CMK (cell line): Measurements from ENCODE around the gene TRAPPC3L.

ENCODE experiments used
- DNase-seq: peaks from one replicate; pipeline ENCODE4 v3.0.0-alpha.2; 2010; ENCODE audit warnings: low read depth

TRAPPC3L gene

DNA sequence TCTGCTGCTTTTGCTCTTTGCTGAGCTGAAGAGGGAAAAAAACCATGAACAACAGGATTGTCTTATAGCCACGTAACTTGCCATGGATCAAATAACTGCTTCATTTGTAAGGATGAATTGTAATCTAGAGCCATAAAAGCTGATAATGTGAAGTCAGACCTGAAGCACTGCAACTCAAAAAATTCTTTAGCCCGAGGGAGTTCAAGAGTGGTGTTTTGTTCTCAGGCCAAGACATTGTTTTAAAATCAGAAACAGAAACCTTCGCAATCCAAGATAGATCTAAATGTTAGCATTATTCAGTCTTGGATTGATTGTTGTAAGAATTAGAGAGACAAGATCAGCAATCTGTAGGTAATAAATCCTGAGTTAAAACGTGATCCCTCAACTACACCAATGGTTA, at the start of gene TRAPPC3L:
Gene TRAPPC3L (minus strand): TSS at position 34 of the 400 bp plus-strand sequence. CDS start 170 bp downstream, outside the sequence.
- no peak for DNase-seq

DNA sequence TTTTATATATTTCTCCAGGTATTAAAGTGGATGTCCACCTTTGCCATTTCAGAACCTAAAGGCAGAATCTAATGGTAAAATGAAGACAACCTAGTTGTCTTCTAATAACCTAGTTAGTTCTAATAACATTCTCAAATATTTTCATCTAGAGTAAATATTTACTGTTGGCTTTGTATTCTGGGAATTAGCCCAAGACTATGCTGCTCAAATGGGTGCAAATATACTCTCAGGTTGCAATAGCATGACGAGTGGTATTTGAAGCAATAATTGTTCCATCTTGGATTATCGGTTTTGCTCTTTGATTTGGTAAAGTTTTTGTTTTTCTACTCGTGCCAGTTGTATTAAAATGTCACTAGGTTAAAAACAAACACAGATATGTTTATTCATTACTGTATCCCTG, 49.8 kb upstream of the TRAPPC3L start:
- DNase-seq, result no peak

DNA sequence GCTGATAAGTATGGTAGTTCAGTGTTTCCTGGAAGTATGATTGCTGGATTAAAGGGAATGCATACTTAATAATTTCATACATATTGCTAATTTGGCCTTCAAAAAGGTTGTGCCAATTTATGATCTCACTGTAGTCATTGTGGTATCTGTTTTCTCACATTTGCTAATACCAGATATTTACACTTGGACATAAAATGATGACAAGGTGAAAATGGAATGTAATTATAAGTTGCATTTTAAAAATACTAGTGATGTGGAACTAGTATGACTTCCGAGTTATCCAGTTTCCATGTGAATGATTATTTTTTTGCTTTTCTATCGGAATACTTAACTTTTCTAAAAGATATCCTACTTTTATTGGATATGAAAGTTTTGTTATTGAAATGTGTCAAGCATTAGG, 41.3 kb upstream of the TRAPPC3L start:
- no peak for DNase-seq

DNA sequence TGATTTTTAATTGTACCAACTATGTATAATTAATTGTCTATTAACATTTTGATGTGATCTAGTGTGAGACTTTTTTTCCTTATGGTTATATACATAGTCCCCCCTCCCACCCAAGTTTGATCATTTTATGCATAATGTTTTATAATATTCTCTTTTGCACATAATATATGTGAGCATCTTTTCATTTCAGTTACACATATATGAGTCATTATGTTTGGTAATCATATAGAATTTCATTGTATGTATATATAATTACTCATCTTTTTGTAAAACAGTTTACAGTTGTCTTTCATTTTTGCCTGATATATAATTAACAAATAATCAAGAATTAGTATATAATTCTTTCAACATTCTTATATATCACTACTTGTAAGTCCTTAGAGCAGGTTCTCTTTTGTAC, 40.8 kb upstream of the TRAPPC3L start:
- DNase-seq, result no peak

DNA sequence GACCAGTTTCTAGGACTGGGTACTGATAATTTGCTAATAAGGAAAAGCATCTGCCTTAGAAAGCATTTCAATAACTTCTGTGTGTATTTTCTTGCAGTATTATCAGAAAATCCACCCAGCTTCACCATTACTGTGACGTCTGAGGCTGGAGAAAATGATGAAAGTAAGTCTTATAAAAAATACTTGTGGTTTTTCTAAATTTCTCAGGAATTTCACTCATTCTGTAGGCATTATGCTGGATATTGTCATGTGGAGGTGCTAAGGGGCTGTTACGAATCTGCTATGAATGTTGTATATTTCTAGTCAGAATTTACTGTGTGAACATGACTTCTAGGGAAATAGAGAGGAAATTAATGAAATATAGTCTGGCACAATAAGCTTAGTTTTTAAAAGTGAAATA, 34.7 kb upstream of the TRAPPC3L start:
- no peak for DNase-seq

DNA sequence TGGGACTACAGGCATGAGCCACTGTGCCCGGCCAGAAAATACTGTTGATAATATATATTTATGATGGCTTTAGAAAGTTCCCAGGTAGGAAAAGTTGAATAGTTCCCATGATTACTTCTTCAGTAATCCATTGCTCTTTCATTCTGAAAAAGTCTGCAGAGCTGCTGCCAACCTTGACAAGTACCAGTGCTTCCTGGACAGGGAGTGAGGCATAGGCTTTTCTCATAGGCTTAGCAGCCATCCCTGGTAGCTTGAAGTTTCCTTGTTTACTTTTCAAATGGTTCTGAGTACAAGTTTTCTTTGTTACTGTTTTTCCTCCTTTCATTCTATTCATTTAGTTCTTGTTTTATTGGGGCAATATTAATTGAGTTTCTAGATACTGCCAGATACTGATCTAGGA, 33.7 kb upstream of the TRAPPC3L start:
- no peak for DNase-seq

DNA sequence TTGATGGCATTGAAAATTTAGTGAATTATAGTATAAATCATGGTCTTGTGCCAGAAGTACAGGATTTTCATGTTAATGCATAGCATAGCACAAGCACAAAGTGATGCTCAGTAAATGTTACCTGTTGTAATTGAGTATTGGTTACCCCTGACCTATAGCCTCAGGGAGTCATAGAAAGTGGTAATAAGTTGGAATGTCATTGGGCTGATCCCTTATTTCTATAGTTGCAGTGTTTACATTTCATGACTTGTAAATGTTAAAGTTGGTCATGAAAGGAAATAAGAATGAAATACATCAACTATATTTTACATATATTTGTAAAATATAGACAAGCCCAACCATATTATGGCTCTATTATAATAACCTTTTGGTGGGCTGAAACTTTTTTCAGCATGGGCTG, 32.9 kb upstream of the TRAPPC3L start:
- DNase-seq, result no peak

DNA sequence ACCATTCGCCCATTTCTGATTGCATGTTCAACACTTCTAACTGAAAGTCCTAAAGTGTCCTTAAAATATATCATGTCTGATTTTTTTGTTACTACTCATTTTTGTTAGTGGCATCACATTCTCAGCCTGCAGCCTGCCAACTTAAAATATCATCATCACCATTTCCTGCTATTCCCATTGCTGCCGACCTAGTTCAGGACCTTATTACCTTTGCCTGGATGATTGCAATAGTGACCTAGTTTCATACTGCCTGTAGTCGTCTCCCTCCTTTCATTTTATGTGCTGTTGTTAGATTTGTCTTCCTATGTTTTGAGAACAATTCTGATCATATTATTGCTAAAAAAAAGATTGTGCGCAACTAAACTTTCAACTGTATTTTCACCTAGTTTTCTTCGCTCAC, 32.0 kb upstream of the TRAPPC3L start:
- DNase-seq, result no peak

DNA sequence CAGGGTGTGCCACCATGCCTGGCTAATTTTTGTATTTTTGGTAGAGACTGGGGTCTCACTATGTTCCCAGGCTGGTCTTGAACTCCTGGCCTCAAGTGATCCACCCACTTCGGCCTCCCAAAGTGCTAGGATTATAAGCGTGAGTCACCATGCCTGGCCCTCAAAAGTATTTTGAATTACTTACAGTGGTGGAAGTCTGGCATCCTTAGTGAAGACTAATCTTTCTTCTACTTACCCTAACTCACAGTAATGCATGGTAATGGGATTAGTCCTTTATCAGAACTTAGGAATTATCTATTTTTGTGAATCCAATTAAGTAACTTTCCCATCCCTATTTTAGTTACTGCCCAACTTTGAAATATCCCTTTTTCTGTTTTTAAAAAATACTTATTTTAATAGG, 29.7 kb upstream of the TRAPPC3L start:
- no peak for DNase-seq

DNA sequence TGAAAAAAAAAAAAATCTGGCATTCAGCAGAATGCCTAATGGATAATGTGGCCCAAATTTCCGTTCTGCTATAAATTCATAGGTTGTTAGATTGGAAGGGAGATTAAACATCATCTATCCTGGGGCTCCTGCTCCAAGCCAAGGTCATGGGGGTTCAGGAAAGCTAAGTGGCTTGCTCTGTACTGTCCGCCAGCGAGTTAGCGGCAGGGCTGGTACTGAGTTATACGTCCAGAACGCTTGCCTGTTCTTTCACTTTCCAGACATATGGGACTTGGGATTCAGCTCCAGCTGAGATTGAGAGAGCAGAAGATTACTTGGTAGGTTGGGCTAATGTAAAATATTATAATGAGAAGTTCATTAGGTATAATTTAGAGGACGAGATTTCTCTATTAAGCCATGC, 26.7 kb upstream of the TRAPPC3L start:
- DNase-seq, result no peak

DNA sequence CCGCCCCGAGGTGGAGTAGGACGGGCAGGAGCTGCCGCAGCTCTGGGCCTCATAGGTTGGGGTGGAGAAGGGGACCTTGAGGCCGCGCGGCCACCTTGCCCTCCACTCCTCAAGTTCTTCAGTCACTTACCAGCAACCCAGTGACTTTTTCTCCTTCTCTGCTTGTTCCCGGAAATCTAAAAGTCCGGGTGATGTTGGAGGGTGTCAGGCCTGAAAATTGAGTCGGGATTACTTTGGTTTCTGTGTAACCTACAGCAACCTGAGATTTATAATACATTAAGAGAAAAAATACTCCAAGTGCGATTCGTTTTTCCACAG, 26.2 kb upstream of the TRAPPC3L start:
- DNase-seq, result no peak

DNA sequence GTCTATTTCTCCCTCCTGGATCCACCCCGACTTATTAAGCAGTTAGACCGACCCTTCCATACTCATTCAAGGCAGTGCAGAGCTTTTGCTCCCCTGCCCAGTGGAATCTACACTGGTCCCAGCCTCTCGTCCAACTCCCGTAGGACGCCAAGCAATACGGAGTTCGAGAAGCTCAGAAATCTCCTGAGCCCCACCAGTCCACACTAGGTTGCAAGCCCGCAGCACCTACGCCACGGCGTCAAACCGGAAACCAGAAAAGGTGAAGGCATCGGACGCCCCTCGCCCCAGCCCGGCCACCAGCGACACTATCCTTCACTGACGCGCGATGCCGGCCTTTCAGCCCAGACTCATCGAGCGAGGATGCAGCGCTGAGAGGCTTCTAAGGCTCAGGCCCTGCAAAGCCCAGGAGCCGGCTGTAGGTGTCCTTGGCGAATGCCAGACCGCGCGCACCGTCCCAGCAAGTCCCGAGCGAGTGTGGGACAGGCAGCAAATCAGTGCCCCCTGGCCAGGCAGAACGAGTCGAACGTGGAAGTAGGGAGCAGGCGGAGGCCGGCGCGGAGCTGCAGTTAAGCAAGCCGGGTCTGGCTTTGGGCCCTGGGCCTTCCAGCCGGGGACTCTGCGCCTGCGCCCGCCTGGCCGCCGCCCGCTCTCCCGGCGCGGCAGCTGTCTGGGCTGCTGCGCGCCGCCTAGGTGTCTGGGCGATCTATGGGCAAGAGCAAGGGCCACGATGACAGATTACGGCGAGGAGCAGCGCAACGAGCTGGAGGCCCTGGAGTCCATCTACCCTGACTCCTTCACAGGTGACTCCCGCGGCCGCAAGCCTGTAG, 25.6 kb upstream of the TRAPPC3L start, which contains the start of gene RWDD1:
Gene RWDD1 (plus strand): TSS at position 649 of the 827 bp plus-strand sequence. CDS start 79 bp downstream, at position 728.
- peak; percentile 96 for DNase-seq

DNA sequence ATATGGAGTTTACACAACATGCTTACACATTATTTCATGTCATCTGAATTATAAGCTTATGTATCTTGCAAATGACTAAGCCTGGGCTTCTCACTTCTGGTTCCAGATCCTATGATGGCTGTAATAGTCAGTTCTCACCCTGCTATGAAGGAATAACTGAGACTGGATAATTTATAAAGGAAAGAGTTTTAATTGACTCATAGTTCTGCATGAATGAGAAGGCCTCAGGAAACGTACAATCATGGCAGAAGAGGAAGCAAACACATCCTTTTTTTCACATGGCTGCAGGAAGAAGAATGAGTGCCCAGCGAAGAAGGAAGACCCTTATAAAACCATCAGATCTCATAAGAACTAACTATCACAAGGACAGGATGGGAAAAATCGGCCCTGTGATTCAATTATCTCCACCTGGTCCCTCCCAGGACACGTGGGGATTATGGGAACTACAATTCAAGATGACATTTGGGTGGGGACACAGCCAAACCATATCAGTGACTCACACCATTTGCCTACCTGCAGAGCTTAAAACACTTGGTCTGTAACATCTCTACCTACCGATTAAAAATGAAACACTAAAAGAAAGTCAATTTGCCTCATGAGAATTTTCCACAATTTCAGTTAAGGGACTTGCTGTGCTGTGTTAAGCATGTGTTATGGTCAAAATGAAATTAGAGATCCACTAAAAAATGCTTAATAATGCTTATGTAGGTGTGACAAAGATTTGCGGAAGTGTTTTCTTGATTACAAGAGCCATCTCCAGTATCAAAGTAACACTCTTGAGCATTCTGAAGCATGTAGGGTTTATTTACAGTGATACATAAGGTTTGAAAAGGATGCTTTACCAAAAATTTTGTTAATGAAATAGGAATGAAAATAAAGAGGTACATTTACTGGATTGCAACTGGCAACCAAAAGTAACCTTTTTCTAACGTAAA, 23.6 kb upstream of the TRAPPC3L start:
- no peak for DNase-seq

DNA sequence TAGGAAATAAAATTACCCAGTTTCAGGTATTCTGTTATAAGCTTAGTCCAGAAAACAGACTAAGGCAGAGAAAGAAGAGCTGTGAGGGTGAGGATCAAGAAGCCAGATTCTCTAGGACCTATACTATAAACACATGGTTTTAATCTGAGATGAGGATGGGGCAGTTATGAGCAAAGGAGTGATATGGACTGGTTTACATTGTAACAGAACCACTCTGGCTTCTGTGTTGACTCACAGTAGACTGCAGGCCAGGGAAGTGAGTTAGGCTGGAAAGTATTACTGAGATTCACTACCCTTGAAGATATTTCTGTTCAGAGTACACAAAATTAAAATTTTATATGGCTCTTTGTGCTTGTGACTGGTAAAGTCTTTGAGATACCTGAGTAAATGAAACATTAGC, 22.6 kb upstream of the TRAPPC3L start:
- DNase-seq, result no peak

DNA sequence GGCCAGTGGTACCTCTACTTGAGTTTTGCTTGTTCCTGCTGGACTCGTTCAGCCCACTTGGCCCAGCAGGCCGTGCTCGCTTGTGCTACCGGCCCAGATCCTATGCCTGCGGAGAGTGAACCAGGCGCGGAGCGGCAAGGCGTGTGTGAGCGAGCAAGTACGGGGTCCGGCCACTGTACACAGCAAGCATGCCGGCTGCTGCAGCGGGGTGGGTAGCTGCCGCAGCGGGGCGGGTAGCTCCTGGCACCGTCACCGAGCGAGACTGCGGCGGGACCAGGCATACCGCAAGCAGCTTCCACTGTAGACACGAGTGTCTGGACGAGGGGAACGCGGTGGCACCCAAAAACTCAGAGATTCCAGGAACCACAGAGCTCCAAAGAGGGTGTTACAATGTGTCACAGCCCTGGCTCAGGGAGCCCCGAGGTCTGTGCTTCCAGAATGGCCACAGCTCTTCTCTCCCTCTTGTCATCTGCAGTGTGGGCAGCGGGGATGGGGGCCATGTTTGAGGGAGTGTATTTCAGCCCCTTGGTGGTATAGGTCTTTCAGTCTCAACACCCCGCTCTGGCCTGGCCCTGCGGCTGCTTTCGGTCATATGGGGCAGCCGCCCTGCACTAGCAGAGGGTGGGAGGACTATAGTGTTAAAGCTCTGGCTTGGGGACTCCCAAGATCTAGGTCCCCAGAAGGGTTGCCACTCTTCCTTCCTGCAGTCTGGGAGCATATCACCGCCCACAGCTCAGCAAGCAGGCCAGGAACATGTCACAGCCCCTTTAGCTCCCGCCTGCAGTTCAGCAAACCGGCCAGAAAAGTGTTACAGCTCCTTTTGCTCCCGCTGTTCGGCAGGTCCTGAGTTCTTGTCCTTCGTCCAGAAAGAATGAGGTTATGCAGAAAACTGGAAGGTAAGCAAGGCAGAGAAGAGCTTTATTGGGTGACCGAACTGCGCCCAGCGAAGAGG, 19.7 kb upstream of the TRAPPC3L start:
- no peak for DNase-seq

DNA sequence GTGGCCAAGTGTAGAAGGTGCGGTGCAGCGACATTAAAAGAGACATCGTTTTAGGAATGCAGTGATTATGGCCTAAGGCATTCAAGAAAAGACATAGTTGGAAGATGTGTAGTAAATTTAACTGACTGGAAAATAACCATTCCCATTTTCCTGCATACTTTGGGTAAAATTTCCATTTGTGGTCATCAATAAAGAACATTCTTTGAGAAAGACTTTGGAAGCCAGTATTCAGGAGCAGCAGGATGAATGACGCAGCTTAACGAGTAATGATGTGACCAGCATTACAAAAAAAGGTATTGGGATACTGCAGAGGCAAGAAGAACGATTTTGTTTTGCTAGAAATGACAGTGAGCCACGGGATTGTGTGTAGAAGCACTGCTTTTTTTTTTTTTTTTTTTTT, 18.8 kb upstream of the TRAPPC3L start:
- no peak for DNase-seq

DNA sequence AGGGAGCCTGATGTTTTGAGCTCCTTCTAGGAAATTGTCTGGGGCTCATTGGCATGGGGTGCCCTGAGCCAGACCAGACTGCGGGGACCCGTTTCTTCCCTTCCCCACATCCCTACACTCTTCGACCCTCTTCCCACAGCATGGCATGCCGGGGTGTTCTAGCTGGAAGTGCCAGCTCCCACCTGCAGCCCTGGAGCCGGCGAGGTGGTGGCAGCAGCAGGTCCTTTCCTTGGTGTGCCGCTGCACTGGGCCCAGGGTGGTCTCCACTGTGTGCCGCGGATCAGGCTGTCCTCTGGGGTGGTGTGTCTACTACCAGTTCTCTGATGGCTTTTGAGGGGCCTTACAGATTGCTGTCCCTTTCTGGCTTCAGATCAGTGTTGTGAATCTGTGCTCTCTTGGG, 18.3 kb upstream of the TRAPPC3L start:
- no peak for DNase-seq

DNA sequence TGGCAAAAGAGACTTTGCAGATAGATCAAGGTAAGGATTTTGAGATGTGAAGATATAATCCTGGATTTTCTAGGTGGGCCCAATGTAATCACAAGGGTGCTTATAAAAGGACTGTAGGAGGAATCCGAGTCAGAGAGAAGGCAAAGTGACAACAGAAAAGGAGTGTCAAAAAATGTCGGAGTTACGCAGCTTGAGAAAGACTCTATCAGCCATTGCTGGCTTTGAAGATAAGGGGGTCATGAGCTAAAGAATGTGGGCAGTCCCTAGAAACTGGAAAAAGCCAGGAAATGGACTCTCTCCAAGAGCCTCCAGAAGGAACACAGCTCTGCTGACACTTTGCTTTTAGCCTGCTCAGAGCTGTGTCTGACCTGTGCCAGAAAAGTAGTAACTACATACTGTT, 17.1 kb upstream of the TRAPPC3L start:
- no peak for DNase-seq

DNA sequence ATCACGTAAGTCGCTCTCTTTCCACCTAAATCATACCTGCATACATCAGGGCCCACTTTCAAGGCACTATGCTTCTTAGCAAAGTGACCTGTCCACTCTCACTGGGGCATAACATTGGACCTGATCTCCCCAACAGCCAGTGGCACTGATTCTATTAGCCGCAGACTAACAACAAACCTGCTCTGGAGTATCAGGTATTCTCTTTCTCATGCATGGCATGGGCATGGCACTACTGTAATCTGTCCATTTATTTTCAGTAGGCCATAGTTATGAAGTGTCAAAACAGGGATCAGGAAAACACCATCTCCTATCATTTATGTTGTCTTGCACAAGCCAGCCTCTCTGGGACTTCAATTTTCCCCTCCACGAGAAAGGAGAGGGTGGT, 16.5 kb upstream of the TRAPPC3L start:
- no peak for DNase-seq

DNA sequence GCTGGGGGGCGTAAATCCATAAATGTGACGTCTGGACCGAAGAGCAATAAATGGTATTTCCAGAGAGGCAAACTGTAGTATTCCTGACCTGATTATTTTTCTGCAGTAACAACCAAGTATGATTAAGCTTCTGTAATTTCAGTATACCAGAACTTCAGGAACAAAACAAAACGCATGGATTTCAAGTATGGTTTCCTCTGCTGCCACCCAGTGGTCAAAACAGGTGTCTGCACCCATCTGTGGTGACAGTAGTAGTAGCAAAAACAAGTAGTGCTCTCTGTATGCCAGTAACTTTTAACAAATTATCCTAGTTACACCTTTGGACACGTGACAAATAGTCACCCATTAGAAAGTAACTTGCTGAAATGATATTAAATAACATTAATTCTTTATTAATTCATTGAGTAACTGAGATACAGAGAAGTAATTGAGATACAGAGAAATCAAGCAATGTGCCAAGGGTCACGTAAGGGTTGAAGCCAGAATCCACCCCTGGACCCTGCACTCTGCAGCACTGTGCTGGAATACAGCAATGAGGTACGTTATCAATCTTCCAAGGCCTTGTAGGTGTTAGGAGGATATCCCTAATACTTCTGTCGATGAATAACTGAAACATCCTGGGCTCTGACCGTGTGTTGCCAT, 16.0 kb upstream of the TRAPPC3L start:
- DNase-seq, result no peak

DNA sequence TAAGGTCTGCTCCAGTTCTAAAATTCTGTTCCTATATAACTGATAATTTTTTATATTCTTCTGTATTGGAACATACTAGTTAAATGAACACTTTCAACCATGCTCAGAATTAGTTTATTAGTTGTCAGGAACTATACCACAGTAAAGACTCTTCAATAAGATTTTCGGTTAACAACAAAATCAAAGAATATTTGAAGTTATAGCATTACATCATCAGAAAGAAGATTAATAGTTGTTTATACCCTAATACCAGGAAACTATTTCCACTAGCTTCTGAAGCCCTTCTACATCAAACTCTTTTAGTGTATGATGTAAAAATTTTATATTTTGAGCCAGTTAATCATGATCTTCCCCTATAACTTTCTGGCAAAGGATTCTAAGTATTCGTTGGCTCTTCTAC, 14.6 kb upstream of the TRAPPC3L start:
- DNase-seq, result no peak

DNA sequence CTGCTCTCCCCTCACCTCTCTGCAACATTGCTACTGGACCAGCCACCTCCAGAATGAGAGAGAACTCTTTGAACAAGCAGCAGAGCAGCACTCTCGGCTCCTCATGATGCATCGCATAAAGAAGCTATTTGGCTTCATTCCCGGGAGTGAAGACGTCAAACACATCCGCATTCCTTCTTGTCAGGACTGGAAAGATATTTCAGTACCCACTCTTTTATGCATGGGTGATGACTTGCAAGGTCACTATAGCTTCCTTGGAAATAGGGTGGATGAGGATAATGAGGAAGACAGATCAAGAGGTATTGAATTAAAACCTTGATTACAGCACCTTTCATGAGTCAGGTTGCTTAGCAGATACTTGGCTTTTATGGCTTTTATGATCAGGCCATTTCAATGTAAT, 12.4 kb upstream of the TRAPPC3L start:
- no peak for DNase-seq
